KMS-11 (cell line): ENCODE results near the gene LCP2.

Experiments
- H2AFZ ChIP-seq: fragments of 200-600 bp; sonication (generic); 2 replicates; pipeline ENCODE4 v1.6.1; 2016; ENCODE audit warnings: antibody characterized with exemption, mixed run types, low read depth
- H3K27ac ChIP-seq: fragments of 200-600 bp; sonication (generic); 2 replicates; pipeline ENCODE4 v1.6.1; 2016; ENCODE audit warnings: mild to moderate bottlenecking, mixed run types
- H3K27me3 ChIP-seq: fragments of 200-600 bp; sonication (generic); 2 replicates; pipeline ENCODE4 v1.6.1; 2017; ENCODE audit warnings: mild to moderate bottlenecking, low read depth, mixed run types, moderate library complexity; ENCODE audit not compliant: insufficient read depth
- H3K36me3 ChIP-seq: fragments of 200-600 bp; sonication (generic); 2 replicates; pipeline ENCODE4 v1.6.1; 2017; ENCODE audit warnings: mild to moderate bottlenecking, mixed run types; ENCODE audit not compliant: insufficient read depth
- H3K4me1 ChIP-seq: fragments of 200-600 bp; sonication (generic); 2 replicates; pipeline ENCODE4 v1.6.1; 2016; ENCODE audit warnings: mild to moderate bottlenecking, low read depth, mixed run types; ENCODE audit not compliant: poor library complexity, severe bottlenecking
- H3K4me2 ChIP-seq: fragments of 200-600 bp; sonication (generic); 2 replicates; pipeline ENCODE4 v1.7.0; 2016; ENCODE audit warnings: mild to moderate bottlenecking, mixed run types
- H3K4me3 ChIP-seq: fragments of 200-600 bp; sonication (generic); IDR thresholded peaks from 2 replicates; pipeline ENCODE4 v1.6.1; 2017; ENCODE audit warnings: low read depth, low read length, mixed read lengths; ENCODE audit not compliant: insufficient read depth
- H3K79me2 ChIP-seq: fragments of 200-600 bp; sonication (generic); 2 replicates; pipeline ENCODE4 v1.6.1; 2016; ENCODE audit warnings: low read depth, mixed run types; ENCODE audit not compliant: insufficient read depth
- H3K9ac ChIP-seq: fragments of 200-600 bp; sonication (generic); 2 replicates; pipeline ENCODE4 v1.6.1; 2016; ENCODE audit warnings: mild to moderate bottlenecking, mixed run types
- H4K20me1 ChIP-seq: fragments of 200-600 bp; sonication (generic); 2 replicates; pipeline ENCODE4 v1.6.1; 2016; ENCODE audit warnings: mild to moderate bottlenecking, mixed run types; ENCODE audit not compliant: insufficient read depth
- TF ChIP-seq, protein P1 (sequence below): fragments of 200-600 bp; sonication (generic); conservative IDR thresholded peaks from 2 replicates; pipeline ENCODE4 v1.6.1; 2017; ENCODE audit warnings: low read depth, mild to moderate bottlenecking, antibody characterized with exemption, low read length, moderate library complexity, mixed read lengths

Gene LCP2

DNA sequence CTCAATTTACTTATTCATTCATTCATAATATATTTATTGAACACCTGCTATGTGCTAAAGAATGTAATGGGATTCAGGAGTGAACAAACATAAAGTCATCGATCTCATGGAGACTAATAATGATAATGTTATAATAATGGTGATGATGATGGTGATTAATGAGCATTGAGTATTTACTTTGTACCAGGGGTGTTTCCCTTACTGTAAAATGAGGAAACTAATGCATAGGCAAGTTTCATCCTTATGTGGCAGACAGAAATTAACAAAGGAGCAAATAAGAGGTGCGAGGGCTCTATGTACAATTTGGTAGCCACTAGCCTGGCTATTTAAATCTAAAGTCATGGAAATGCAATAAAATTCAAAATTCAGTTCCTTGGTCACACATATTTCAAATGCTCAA, 11.1 kb upstream of the LCP2 start:
- Histone ChIP-seq H3K79me2 (no peaks in the 10 kb centered on the region), H3K4me2 (no peak overlapping the region), H3K9ac (no peak overlapping the region), H4K20me1 (no peaks in the 10 kb centered on the region), H3K27me3 (no peaks in the 10 kb centered on the region), H2AFZ (no peak overlapping the region), H3K4me1 (no peaks in the 10 kb centered on the region), H3K4me3 (no peak overlapping the region), H3K36me3 (no peaks in the 10 kb centered on the region), H3K27ac (no peak overlapping the region)
- TF ChIP-seq, protein P1, sequence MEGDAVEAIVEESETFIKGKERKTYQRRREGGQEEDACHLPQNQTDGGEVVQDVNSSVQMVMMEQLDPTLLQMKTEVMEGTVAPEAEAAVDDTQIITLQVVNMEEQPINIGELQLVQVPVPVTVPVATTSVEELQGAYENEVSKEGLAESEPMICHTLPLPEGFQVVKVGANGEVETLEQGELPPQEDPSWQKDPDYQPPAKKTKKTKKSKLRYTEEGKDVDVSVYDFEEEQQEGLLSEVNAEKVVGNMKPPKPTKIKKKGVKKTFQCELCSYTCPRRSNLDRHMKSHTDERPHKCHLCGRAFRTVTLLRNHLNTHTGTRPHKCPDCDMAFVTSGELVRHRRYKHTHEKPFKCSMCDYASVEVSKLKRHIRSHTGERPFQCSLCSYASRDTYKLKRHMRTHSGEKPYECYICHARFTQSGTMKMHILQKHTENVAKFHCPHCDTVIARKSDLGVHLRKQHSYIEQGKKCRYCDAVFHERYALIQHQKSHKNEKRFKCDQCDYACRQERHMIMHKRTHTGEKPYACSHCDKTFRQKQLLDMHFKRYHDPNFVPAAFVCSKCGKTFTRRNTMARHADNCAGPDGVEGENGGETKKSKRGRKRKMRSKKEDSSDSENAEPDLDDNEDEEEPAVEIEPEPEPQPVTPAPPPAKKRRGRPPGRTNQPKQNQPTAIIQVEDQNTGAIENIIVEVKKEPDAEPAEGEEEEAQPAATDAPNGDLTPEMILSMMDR, result no peak

DNA sequence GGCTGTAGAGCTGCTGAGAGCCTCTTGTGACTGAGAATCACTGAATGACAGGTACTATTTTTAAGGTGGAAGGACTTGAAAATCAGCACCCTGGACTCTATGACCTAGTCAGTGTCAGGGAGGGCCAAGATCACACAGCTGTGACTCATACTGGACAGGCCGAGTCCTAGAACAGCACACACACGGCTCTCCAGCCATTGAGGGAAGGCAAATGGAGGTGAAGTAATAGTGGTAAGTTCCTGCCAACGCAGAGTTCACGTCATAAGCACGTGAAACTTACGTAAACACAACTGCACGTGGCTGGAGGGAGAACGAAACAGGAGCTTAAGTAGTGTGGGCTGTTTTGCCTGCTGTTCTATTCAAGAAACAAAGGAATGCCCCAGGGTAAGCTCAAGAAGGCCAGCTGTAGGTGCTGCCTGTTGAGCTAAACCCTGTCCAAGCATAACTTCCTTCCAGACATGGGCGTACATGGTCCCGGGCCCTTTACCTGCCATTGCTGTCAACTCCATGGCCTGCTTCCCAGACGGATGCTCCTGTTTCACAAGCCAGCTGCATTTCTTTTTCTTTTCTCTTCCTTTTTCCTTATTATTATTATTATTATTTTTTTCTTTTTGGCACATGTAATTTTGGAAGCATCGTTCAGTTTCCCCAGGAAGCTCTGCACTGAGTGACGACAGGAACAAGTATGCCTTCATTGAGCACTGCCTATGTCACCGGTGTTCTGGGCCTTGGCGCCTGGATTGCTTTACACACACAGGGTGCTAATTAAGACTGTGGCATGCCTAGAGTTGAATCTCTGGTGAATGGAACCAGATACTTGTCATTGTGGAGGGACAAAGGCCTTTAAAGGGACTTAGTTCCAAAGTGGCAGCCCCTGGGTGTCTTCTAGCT, 10.2 kb upstream of the LCP2 start:
- Histone ChIP-seq H3K36me3 (no peaks in the 10 kb centered on the region), H3K27ac (no peak overlapping the region), H3K4me2 (no peak overlapping the region), H3K4me1 (no peaks in the 10 kb centered on the region), H2AFZ (no peak overlapping the region), H3K4me3 (no peak overlapping the region), H3K27me3 (no peaks in the 10 kb centered on the region), H3K9ac (no peak overlapping the region), H4K20me1 (no peaks in the 10 kb centered on the region), H3K79me2 (no peaks in the 10 kb centered on the region)
- TF ChIP-seq, protein P1, result no peak

DNA sequence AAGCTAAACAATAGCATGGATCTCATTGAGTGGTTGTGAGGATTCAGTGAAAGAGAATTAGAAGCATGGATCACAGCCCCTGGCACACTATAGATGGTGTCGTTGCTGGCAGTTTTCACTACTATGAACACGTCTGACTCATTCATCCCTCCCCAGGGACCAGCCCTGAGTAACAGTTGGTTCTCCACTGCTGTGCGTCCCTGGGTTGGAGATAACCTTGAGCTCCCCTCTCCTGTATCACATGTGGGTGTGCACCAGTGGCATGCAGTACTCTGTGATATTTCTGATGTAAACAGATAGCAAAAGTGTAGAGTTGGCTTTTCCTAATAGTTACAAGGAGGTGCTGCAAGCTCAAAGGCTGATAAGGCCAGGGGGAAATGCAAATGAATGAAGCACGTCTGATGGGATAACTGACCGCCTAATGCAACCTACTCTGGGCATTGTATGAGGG, 8.8 kb upstream of the LCP2 start:
- no peaks in the 10 kb centered on the region for H3K4me1 ChIP-seq
- H4K20me1 ChIP-seq, result no peaks in the 10 kb centered on the region
- no peak overlapping the region for H3K27ac ChIP-seq
- TF ChIP-seq, protein P1, result no peak
- H3K4me2 ChIP-seq, result no peak overlapping the region
- no peaks in the 10 kb centered on the region for H3K27me3 ChIP-seq
- no peak overlapping the region for H3K4me3 ChIP-seq
- H3K79me2 ChIP-seq, result no peaks in the 10 kb centered on the region
- H3K36me3 ChIP-seq, result no peaks in the 10 kb centered on the region
- no peak overlapping the region for H3K9ac ChIP-seq
- no peak overlapping the region for H2AFZ ChIP-seq

DNA sequence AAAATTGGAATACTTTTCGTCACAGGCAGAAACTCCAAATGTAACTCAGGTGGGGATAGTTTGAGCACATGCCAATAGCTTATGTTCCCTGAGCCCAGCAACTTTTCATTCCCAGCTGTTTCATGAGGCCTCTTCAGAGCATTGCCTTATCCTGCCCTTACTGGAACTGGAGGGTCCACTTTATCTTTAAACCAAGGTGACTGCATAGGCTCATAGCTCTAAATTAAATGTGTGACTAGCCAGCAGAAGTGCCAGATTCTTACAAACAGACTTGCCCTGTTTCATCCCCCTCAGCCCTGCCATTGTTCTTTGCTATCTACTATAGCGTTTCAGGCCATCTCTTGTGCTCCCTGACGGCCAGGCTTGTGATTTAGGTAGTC, 8.1 kb upstream of the LCP2 start:
- H3K9ac ChIP-seq, result no peak overlapping the region
- no peak overlapping the region for H2AFZ ChIP-seq

More for the DNA sequence above, 8.1 kb upstream of the LCP2 start:
- H3K27me3 ChIP-seq, result no peaks in the 10 kb centered on the region
- no peak overlapping the region for H3K27ac ChIP-seq
- no peak overlapping the region for H3K4me3 ChIP-seq
- no peaks in the 10 kb centered on the region for H3K36me3 ChIP-seq
- no peaks in the 10 kb centered on the region for H3K79me2 ChIP-seq
- H3K4me1 ChIP-seq, result no peaks in the 10 kb centered on the region
- TF ChIP-seq, protein P1, result no peak
- H3K4me2 ChIP-seq, result no peak overlapping the region
- no peaks in the 10 kb centered on the region for H4K20me1 ChIP-seq
